H1 (cell line): ENCODE measurements around the gene ARHGEF1.
A peak's percentile ranks its signal among the peaks of the same experiment; 100 is the strongest.

Experiments used
- BACH1 ChIP-seq: IDR thresholded peaks from 2 replicates; pipeline ENCODE4 v1.6.1; 2012; ENCODE audit warnings: low read length, improper control_type of control experiment
- CEBPB ChIP-seq: IDR thresholded peaks from 2 replicates; pipeline ENCODE4 v1.6.1; 2012; ENCODE audit warnings: low read depth, low read length
- CTCF ChIP-seq, 3 experiments: IDR thresholded peaks; 1 replicate in 2 of 3; 2 replicates in 1 of 3; pipeline versions ENCODE4 v1.5.1 to v1.6.1; 2011; ENCODE audit warnings: low read length in 3 of 3, mild to moderate bottlenecking in 3 of 3, inconsistent platforms in 2 of 3, low read depth in 1 of 3, moderate library complexity in 1 of 3; ENCODE audit not compliant: insufficient read depth in 1 of 3; ENCODE audit errors: control extremely low read depth in 1 of 3
- EP300 ChIP-seq, 2 experiments: IDR thresholded peaks; 1 replicate in 1 of 2; 2 replicates in 1 of 2; pipeline ENCODE4 v1.6.1; 2011 to 2012; ENCODE audit warnings: low read depth in 2 of 2, low read length in 2 of 2, mild to moderate bottlenecking in 2 of 2, borderline replicate concordance in 1 of 2, inconsistent platforms in 1 of 2, moderate library complexity in 1 of 2
- EZH2 ChIP-seq: fragments of 200-600 bp; sonication (generic); IDR thresholded peaks from 2 replicates; pipeline ENCODE4 v1.7.1; 2012; ENCODE audit warnings: low read depth, mild to moderate bottlenecking, moderate library complexity, low read length, inconsistent platforms; ENCODE audit not compliant: severe bottlenecking
- JUND ChIP-seq: IDR thresholded peaks from 2 replicates; pipeline ENCODE4 v1.6.1; 2011; ENCODE audit warnings: mild to moderate bottlenecking, improper control_type of control experiment, low read length
- KDM1A ChIP-seq: fragments of 200-600, 300-600 bp; sonication (generic); IDR thresholded peaks from 2 replicates; pipeline ENCODE4 v1.7.1; 2016; ENCODE audit warnings: mild to moderate bottlenecking, low read length, borderline replicate concordance
- POLR2A ChIP-seq, 2 experiments: IDR thresholded peaks; 1 replicate in 1 of 2; 2 replicates in 1 of 2; pipeline ENCODE4 v1.6.1; 2011; ENCODE audit warnings: low read depth in 2 of 2, low read length in 2 of 2, mild to moderate bottlenecking in 2 of 2; ENCODE audit errors: control extremely low read depth in 1 of 2
- SIN3A ChIP-seq, 2 experiments: IDR thresholded peaks in 1 of 2; conservative IDR thresholded peaks in 1 of 2; 2 replicates each; pipeline ENCODE4 v1.6.1; 2011 to 2012; ENCODE audit warnings: low read length in 2 of 2, improper control_type of control experiment in 1 of 2, low read depth in 1 of 2, mild to moderate bottlenecking in 1 of 2
- SP1 ChIP-seq: IDR thresholded peaks from 2 replicates; pipeline ENCODE4 v1.6.1; 2011; ENCODE audit warnings: low read depth, low read length
- SUZ12 ChIP-seq: fragments of 200-600 bp; sonication (generic); IDR thresholded peaks from 2 replicates; pipeline ENCODE4 v1.6.1; 2012; ENCODE audit warnings: mild to moderate bottlenecking, inconsistent platforms, low read length, moderate library complexity, mixed read lengths
- ZNF274 ChIP-seq: IDR thresholded peaks from 2 replicates; pipeline ENCODE4 v1.7.0; 2012; ENCODE audit warnings: low read length, borderline replicate concordance; ENCODE audit errors: extremely low read depth

GRCh38 chr19:41888926-41889325 lies 5.9 kb downstream of the ARHGEF1 start:
- no peak for TF ChIP-seq SIN3A (conservative IDR thresholded peaks at IDR 0.05 in 1 of 2, IDR thresholded peaks at IDR 0.05 in 1 of 2; ENCODE audit: low read depth in 1 of 2, low read length in 2 of 2)
- peak; percentile 20 to 26 (median 26) for TF ChIP-seq CTCF (IDR thresholded peaks at IDR 0.05; ENCODE audit: control extremely low read depth in 1 of 3, insufficient read depth in 1 of 3, low read depth in 1 of 3, low read length in 3 of 3)
- TF ChIP-seq BACH1, result no peak
- TF ChIP-seq ZNF274, result no peak
- no peak for TF ChIP-seq EZH2
- no peak for TF ChIP-seq JUND
- TF ChIP-seq KDM1A, result no peak
- no peak for TF ChIP-seq SUZ12
- TF ChIP-seq POLR2A (IDR thresholded peaks at IDR 0.05; ENCODE audit: control extremely low read depth in 1 of 2, low read depth in 2 of 2, low read length in 2 of 2), result no peak
- TF ChIP-seq EP300 (IDR thresholded peaks at IDR 0.05; ENCODE audit: borderline replicate concordance in 1 of 2, low read depth in 2 of 2, low read length in 2 of 2), result no peak
- no peak for TF ChIP-seq CEBPB
- no peak for TF ChIP-seq SP1
